Measurements from ENCODE around the gene PCDHA1.

Gene PCDHA1

DNA sequence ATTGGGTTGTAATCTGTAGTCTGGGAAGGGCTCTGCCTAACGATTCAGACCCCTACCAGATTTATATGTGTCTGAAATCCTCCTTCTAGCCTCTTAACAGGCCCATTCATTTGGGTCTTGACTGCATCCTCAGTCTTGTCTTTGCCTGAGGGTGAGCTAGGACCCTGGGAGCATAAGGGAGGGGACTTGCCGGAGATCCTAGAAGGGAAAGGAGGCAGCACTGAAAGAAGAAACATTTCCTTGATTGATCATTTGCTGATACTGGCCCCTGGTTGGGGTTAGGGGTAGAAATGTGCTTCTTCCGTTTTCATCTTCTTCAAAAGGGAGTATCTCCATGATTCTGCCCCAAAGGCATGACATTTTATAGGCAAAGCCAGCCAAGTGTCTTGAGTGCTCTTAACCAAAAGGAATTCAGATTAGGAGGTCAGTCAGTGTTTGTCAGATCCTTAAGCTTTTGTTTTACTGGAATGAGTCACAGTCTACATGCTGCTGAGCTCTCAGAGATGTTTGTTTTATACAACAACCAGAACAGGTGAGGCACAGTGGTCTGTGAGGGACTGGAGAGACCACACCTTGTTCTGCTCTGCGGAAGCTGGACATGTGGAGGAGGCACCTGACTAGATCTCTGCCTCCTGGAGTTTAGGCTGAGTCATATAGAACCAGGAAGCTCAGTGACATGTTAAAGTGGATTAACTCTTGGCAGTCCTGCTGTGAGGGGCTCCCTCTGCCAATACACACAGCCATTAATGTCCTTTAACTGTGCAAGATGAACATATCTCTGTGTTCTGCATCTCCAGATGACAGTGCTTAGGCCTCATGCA, 218.1 kb downstream of the PCDHA1 start:
- H3K4me3 ChIP-seq (ENCODE audit: low read depth in 1 of 2, low read length in 2 of 2): no peak overlapping the region
- H2AFZ ChIP-seq (ENCODE audit: low read depth, low read length): no peak overlapping the region
- H3K9me3 ChIP-seq (ENCODE audit: insufficient read depth, low read length, severe bottlenecking): no peaks in the 10 kb centered on the region
- no peak overlapping the region for H3K27ac ChIP-seq (ENCODE audit: low read length)
- peaks cover 13% of the 10 kb centered on the region for H3K27me3 ChIP-seq (ENCODE audit: insufficient read depth, low read length, poor library complexity)
- H3K79me2 ChIP-seq (ENCODE audit: insufficient read depth, low read length): no peaks in the 10 kb centered on the region
- no peak for TF ChIP-seq EZH2 (IDR thresholded peaks at IDR 0.05; ENCODE audit: borderline replicate concordance, low read depth, low read length, severe bottlenecking)
- TF ChIP-seq, protein P1, sequence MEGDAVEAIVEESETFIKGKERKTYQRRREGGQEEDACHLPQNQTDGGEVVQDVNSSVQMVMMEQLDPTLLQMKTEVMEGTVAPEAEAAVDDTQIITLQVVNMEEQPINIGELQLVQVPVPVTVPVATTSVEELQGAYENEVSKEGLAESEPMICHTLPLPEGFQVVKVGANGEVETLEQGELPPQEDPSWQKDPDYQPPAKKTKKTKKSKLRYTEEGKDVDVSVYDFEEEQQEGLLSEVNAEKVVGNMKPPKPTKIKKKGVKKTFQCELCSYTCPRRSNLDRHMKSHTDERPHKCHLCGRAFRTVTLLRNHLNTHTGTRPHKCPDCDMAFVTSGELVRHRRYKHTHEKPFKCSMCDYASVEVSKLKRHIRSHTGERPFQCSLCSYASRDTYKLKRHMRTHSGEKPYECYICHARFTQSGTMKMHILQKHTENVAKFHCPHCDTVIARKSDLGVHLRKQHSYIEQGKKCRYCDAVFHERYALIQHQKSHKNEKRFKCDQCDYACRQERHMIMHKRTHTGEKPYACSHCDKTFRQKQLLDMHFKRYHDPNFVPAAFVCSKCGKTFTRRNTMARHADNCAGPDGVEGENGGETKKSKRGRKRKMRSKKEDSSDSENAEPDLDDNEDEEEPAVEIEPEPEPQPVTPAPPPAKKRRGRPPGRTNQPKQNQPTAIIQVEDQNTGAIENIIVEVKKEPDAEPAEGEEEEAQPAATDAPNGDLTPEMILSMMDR (IDR thresholded peaks at IDR 0.05; ENCODE audit: borderline replicate concordance, extremely low read depth, low read length, poor library complexity, severe bottlenecking): no peak
- no peak overlapping the region for H3K9ac ChIP-seq (ENCODE audit: low read depth, low read length)
- no peak for ATAC-seq (ENCODE audit: insufficient read depth, low read depth)
- no peaks in the 10 kb centered on the region for H3K4me1 ChIP-seq (ENCODE audit: insufficient read depth, low read length)
- DNase-seq: no peak
- H3K36me3 ChIP-seq (ENCODE audit: insufficient read depth, low read length): no peaks in the 10 kb centered on the region
- H3K4me2 ChIP-seq (ENCODE audit: insufficient read depth, low read length): no peak overlapping the region
- H4K20me1 ChIP-seq (ENCODE audit: insufficient read depth, low read length): no peaks in the 10 kb centered on the region

DNA sequence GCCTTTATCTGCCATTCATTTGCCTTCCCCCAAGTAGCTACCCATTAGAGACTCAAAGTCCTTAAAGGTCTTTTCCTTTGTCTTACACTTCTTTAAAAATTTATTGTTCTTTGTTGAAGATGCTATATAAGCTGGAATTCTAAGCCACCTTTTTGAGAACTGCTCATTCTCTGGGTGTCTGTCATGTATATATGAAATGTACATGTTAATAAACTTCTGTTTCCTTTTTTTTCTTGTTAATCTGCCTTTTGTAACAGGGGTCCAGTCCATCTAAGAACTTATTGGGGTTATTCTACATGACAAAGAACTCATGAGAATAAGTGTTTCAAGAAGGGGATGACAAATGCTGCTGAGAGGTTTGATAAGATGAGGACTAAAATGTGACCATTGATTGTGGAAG, 221.9 kb downstream of the PCDHA1 start:
- no peak for TF ChIP-seq EZH2 (IDR thresholded peaks at IDR 0.05; ENCODE audit: borderline replicate concordance, low read depth, low read length, severe bottlenecking)
- Histone ChIP-seq H4K20me1 (ENCODE audit: insufficient read depth, low read length) (no peaks in the 10 kb centered on the region), H2AFZ (ENCODE audit: low read depth, low read length) (no peak overlapping the region), H3K4me2 (ENCODE audit: insufficient read depth, low read length) (no peak overlapping the region), H3K27me3 (ENCODE audit: insufficient read depth, low read length, poor library complexity) (peaks cover 7% of the 10 kb centered on the region), H3K4me3 (ENCODE audit: low read depth in 1 of 2, low read length in 2 of 2) (no peak overlapping the region), H3K4me1 (ENCODE audit: insufficient read depth, low read length) (no peaks in the 10 kb centered on the region), H3K9ac (ENCODE audit: low read depth, low read length) (no peak overlapping the region), H3K27ac (ENCODE audit: low read length) (no peak overlapping the region), H3K79me2 (ENCODE audit: insufficient read depth, low read length) (no peaks in the 10 kb centered on the region), H3K9me3 (ENCODE audit: insufficient read depth, low read length, severe bottlenecking) (no peaks in the 10 kb centered on the region), H3K36me3 (ENCODE audit: insufficient read depth, low read length) (no peaks in the 10 kb centered on the region)
- no peak for ATAC-seq (ENCODE audit: insufficient read depth, low read depth)
- DNase-seq: no peak

DNA sequence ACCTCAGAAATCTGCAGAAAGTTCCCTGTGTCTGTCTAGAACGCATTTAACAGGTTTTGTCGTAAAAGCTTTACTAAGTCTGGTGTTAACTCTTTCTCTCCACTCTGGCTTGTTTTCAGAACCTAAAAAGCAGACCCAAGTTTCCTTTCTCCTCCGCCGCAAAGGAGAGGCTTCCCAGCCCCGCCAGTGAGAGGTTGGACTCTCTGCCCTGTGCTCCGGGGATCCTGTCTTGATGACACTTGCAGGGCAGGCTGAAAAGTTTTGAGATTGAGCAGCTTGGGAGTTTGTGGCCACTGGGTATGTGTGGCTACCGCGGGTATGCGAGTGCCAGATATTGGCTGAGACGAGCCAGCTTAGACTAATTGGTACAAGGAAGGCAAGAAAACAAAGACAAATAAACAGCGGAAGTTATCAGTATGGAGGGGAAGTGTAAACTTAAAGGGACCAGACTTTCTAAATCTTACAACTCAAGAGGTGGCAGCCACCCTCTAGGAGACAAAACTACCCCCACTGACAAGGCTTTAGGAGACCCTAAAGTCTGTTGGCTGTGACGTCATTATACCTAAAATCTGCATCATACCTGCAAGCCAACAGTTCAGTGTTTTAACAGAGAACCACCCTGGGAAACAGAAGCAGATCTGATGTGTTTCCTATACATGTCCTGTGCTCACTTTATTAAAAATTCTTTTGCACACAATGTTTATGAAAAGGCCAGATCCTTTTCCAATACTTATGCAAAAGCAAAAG, 224.3 kb downstream of the PCDHA1 start:
- Histone ChIP-seq H2AFZ (ENCODE audit: low read depth, low read length) (no peak overlapping the region), H3K27me3 (ENCODE audit: insufficient read depth, low read length, poor library complexity) (no peaks in the 10 kb centered on the region), H3K79me2 (ENCODE audit: insufficient read depth, low read length) (no peaks in the 10 kb centered on the region), H4K20me1 (ENCODE audit: insufficient read depth, low read length) (no peaks in the 10 kb centered on the region), H3K36me3 (ENCODE audit: insufficient read depth, low read length) (no peaks in the 10 kb centered on the region), H3K27ac (ENCODE audit: low read length) (no peak overlapping the region), H3K4me2 (ENCODE audit: insufficient read depth, low read length) (no peak overlapping the region), H3K4me1 (ENCODE audit: insufficient read depth, low read length) (no peaks in the 10 kb centered on the region), H3K4me3 (ENCODE audit: low read depth in 1 of 2, low read length in 2 of 2) (no peak overlapping the region), H3K9me3 (ENCODE audit: insufficient read depth, low read length, severe bottlenecking) (no peaks in the 10 kb centered on the region), H3K9ac (ENCODE audit: low read depth, low read length) (no peak overlapping the region)
- TF ChIP-seq, protein P1 (IDR thresholded peaks at IDR 0.05; ENCODE audit: borderline replicate concordance, extremely low read depth, low read length, poor library complexity, severe bottlenecking): no peak
- TF ChIP-seq EZH2 (IDR thresholded peaks at IDR 0.05; ENCODE audit: borderline replicate concordance, low read depth, low read length, severe bottlenecking): no peak
- no peak for DNase-seq
- no peak for ATAC-seq (ENCODE audit: insufficient read depth, low read depth)

DNA sequence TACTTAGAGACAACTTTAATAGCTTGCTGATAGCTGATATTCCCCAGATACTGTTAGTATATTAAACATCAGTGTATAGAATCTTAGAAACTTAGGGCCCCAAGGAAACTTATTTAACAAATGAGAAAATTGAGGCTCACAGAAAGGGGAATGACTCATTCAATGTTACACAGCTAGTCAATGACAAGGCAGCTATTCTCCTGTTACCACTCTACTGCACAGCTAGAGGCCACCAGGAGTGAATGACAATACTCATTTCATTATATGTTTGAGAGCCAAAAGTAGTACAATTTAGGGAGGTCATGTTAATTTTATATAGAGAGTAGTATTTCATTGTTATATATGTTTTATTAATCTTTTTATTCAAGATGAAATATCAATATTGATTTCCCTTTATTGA, 232.0 kb downstream of the PCDHA1 start:
- H2AFZ ChIP-seq (ENCODE audit: low read depth, low read length): no peak overlapping the region
- ATAC-seq (ENCODE audit: insufficient read depth, low read depth) (no peak), DNase-seq (no peak)
- H3K4me3 ChIP-seq (ENCODE audit: low read depth in 1 of 2, low read length in 2 of 2): no peak overlapping the region
- no peaks in the 10 kb centered on the region for H4K20me1 ChIP-seq (ENCODE audit: insufficient read depth, low read length)
- no peak overlapping the region for H3K9ac ChIP-seq (ENCODE audit: low read depth, low read length)
- H3K27me3 ChIP-seq (ENCODE audit: insufficient read depth, low read length, poor library complexity): no peaks in the 10 kb centered on the region
- H3K79me2 ChIP-seq (ENCODE audit: insufficient read depth, low read length): no peaks in the 10 kb centered on the region
- TF ChIP-seq, protein P1 (IDR thresholded peaks at IDR 0.05; ENCODE audit: borderline replicate concordance, extremely low read depth, low read length, poor library complexity, severe bottlenecking): no peak
- TF ChIP-seq EZH2 (IDR thresholded peaks at IDR 0.05; ENCODE audit: borderline replicate concordance, low read depth, low read length, severe bottlenecking): no peak
- H3K4me2 ChIP-seq (ENCODE audit: insufficient read depth, low read length): no peak overlapping the region
- no peaks in the 10 kb centered on the region for H3K36me3 ChIP-seq (ENCODE audit: insufficient read depth, low read length)
- H3K27ac ChIP-seq (ENCODE audit: low read length): no peak overlapping the region
- H3K9me3 ChIP-seq (ENCODE audit: insufficient read depth, low read length, severe bottlenecking): no peaks in the 10 kb centered on the region
- H3K4me1 ChIP-seq (ENCODE audit: insufficient read depth, low read length): no peaks in the 10 kb centered on the region

All from DND-41 (cell line).